Stimulated activated CD8-positive, alpha-beta memory T cell treated with anti-CD3 and anti-CD28 coated beads, Interleukin-7, amount 100 ng/mL, for 24 hours (primary cell): ENCODE data around the gene ZPLD1.

Experiments
- DNase-seq: peaks from one replicate; pipeline ENCODE4 v3.0.0-alpha.2; 2020; ENCODE audit warnings: low read depth

The ZPLD1 gene

DNA sequence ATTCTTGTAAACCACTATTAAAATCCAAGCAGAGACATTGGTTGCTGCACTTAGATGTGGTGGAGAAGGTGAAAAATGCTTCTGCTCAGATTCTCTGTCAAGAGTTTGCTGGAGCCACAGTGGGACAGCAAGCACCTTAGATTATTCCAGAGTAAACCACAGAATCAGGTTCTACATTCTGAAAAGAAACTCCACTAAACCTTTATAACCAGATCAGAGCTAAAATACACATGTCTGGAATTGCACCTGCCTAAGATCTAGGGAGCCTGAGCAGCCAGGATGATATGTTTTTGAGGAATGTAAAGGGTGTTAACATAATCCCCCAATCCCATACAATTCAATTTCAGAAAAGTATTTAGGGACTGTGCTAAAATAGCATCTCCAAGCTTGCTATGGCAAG, at the start of gene ZPLD1:
Gene ZPLD1 (plus strand): TSS at position 301 of the 400 bp plus-strand sequence. CDS start 3,473 bp downstream, outside the sequence.
- DNase-seq, result no peak

DNA sequence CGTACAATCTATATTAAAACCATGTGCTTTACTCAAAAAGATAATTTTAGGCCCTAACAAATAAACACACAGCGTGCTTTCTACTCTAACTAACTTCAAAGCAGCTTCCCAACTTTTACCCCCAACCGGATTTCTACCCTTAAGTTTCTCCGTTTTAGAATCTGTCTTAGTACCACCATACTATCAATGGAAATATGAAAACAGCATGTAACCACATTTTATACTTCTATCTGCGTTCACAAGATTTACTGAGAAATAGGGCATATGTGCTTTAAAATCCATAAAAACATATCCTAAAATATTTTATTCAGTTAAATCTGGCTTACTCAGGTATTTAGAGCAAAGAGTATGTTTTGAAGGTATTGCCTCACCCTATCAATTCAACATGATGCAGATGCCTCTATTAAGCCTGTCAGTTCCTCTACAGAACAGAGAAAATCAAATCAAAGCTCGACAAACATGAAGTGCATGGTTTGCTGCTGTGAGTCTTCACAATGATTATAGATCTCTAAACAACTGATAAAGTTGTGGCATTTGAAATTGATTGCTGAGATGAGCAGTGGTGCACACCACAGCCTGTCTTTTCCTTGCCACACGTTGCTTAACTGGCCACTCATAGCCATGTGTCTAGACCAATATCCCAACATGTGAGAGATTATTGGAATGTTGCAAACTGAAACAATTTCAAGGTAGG, 44.5 kb upstream of the ZPLD1 start:
- DNase-seq, result no peak

GRCh38 chr3:102390916-102391315, 43.9 kb upstream of the ZPLD1 start:
- DNase-seq, result no peak

DNA sequence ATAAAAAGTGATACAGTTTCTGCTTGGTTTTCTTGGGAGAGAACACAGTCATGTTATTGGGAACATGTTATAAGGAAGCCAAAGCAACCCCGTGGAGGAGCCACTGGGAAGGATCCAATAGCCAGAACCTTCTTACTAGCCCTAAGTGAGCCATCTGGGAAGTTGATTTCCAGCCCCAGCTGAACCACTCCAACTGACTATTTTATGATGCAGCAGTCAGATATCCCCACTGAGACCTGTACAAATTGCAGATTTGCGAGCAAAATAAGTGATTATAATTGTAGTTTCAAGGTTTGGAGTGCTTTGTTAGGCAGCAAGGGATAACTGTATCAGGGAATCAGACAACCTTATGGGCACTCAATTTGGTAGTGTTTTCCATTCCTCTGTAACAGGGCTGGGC, 43.3 kb upstream of the ZPLD1 start:
- DNase-seq, result no peak

DNA sequence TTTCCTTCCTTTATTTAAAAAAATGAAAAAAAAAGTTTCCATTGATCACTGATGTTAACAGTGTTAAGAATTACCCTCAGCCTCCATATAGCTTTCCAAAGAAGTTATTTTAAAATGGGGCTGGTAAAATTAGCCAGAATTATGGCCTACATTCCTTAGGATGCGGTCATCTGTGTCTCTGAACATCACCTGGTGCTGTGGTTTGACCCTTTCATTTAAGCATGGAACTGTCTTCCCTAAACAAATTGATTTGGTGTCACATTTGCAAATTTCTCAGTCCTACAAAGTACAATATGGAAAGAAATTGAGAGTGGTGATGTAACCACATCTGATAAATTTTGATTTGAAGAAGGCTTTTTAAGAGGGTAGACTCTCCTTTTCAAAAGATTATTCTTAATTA, 40.3 kb upstream of the ZPLD1 start:
- no peak for DNase-seq

- DNase-seq, result no peak
Observed at GRCh38 chr3:102398176-102398575, 36.6 kb upstream of the ZPLD1 start.

DNA sequence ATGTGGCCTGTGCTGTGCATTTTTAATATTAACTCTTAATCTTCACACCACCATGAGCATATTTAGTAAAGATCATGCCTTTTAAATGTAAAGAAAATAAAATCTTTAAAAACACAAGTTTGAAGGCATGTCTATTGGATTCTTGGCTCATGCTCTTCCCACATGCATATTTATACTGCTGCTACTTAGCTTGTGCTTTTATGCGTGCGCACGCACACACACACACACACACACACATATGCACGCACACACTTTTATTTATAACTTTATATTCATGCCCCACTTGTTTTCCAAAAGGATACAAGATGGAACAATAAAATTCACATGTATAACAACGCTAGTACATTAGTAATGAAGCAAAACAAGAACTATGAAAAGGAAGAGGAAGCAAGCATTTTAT, 36.1 kb upstream of the ZPLD1 start:
- no peak for DNase-seq

DNA sequence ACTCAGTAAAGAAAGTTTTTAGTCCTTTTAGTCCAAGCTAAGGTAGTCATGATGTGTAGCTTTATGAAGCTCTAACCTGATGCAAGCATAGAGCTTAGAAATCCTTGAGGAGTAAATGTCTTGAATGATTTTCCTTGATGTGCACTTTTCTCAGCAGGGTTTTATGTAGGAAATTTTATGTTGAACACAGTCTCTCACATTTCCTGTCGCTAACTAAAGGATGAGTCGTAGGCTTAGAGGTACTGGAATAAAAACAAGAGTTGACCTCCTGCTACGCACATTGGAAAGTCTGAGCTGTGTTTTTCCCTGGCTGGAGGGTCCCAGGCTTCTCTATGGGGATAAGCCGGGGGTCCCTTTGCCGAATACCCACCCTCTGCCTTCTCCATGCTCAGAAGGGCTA, 34.7 kb upstream of the ZPLD1 start:
- no peak for DNase-seq

GRCh38 chr3:102400766-102401165, 34.0 kb upstream of the ZPLD1 start:
- DNase-seq, result no peak

DNA sequence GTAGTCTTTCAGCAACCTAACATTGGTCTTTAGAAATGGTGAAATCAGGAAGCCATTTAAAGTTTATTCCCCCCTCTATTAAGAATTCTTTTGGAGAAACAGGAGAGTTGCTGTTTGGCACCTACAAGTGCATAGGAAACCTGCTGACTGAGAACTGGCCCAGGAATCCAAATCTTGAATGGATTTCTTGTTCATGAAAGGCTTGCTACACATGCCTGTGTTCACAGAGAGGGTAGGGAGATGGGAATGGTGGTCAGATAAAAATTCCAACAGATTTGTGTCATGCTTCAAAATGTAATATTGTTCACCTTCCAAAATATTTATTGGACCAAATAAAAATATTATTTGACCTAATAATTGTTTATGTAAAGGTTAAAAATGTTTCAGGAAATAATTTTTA, 24.2 kb upstream of the ZPLD1 start:
- DNase-seq, result no peak

DNA sequence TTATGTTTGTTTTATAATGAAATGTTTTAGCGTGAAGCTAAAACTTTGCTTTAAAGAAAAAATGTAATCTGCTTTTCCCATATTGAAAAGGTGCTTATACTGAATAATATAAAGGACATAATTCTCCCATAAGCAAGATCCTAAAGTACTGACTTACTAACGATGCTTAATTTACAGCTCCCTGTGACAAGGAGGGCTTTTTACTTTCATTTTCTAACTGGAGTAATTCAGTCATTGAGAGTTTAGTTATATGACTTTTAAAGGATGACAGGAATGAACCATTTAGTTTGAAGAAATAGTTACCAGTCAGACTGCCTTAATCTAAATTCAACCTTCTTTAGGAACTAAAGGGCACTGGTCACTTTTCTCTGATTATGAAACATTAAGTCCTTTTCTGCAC, 19.3 kb upstream of the ZPLD1 start:
- no peak for DNase-seq

- DNase-seq, result no peak
Observed at GRCh38 chr3:102419786-102420185, 15.0 kb upstream of the ZPLD1 start.

DNA sequence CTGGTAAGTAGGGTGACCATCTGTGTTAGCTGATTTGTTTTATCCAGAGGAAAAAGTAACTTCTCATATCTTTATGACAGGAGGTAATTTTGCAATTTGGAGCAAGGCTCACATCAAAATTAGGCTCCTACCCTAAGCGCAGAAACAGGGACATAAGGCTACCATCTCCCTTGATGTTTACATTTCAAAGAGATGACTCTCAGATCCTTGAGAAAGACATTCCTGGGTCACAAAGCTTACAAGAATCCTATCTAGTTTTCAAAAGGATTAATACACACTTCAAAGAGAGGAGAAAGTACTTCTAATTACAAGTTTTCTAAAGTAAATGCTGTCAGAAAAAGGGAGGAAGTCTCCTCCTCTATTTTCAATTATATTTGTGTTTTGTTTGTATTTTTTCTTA, 7.0 kb downstream of the ZPLD1 start:
- DNase-seq, result no peak

DNA sequence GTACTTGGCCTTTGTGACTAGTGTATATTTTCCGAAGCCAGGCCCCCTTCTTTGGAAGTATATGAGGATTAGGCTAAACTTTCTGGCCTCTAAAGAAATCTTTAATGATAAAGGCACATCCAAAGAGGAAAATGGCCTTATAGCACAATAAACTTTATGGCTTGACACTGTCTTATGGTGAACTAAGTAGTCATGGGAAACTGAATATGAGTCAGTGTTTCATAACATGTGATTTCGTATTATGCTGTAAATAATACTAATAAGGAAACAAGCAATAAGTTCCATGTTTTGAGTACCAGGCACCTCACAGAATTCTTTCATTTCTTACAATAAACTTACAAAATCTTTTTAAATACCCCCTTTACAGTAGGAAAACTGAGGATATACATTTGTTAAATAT, 8.2 kb downstream of the ZPLD1 start:
- DNase-seq, result no peak

GRCh38 chr3:102444101-102444500, 9.3 kb downstream of the ZPLD1 start:
- no peak for DNase-seq

- no peak for DNase-seq
Observed at GRCh38 chr3:102447272-102447671, 12.5 kb downstream of the ZPLD1 start.

DNA sequence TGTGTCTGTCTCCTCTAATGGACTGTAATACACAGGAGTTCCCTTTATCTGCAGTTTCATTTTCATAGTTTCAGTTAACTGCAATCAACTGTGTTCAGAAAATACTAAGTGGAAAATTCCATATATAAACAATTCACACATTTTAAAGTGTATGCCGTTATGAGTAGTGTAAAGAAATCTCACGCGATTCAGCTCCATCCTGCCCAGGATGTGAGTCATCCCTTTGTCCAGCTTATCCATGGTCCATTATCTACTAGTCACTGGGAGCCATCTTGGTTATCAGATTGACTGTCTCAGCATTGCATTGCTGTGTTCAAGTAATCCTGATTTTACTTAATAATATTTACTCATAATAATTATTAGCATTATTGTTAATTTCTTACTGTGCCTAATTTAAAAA, 14.5 kb downstream of the ZPLD1 start:
- DNase-seq, result no peak

DNA sequence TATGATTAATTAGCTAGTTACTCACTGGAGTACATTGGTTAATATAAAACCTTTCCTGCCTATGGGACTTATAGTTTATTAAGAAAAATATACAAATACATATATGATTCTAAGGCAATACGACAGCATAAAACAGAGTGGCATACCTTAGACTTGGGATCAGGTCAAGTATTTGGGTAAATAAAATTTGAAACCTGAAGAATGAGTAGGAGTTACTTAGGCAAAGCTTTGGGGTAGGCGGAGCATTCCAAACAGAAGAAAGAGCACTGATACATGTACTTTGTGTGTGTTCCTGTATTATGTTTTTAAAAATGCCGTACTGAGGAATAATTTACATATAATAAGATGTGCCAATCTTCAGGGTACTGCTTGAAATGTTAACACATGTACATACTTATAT, 15.1 kb downstream of the ZPLD1 start:
- no peak for DNase-seq

- no peak for DNase-seq
Observed at GRCh38 chr3:102450976-102451375, 16.2 kb downstream of the ZPLD1 start.

GRCh38 chr3:102451543-102451942, 16.7 kb downstream of the ZPLD1 start:
- DNase-seq, result no peak

DNA sequence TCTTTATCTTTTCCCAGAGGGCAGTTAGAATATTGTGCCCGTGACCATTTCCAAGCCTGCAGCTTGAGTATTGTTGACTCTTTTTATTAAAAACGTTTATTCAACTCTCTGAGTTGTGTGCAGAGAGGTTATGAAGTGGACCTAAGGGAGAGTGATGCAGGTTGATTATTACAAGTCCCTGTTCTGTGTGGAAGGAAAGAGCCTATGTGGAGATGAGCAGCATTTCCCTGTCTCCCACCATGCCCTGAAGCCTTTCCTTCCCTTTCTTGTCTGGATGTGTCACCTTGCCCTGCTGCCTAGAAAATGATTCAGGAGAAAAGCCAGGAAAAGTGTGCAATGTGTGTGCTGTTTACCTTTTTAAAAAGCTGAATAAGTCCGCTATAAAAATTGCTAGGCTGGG, 19.4 kb downstream of the ZPLD1 start:
- no peak for DNase-seq

GRCh38 chr3:102457644-102458043, 22.8 kb downstream of the ZPLD1 start:
- DNase-seq, result no peak

DNA sequence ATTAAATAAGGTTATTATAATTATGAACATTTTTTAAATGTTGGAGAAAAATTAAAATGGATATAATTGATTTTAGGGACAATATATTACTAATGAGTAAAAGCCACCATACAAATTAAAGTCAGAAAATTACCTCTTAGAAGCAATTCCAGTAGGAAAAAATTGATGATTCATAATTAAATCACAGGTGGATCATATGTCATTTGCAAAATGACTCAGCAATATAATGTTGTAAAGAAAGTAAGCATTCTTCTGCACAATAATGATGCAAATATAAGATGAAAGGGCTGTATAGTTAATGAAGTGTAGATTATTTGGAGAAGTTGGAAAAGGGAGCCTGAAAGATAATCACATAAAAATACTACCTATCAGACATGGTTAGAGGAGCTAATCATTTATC, 25.8 kb downstream of the ZPLD1 start:
- no peak for DNase-seq

- no peak for DNase-seq
Observed at GRCh38 chr3:102464261-102464660, 29.4 kb downstream of the ZPLD1 start.

DNA sequence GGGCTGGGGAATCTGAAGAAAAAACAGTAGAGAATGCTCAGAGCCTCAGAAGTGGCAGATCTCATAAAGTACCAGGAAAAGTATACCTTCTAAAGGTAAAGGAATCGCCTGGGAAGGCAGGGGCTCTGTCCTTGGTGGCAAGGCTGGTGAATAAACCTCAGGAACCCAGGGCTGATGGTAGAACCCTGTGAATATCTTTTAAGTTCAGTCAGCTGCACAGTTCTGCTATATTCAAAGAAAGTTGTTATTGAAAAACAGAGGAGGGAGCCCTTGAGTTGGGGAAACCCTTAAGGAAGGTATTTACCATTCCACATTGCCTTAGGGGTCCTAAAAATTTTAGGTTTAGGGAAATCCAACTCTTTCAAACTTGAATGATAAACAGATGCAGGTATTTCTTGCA, 31.2 kb downstream of the ZPLD1 start:
- DNase-seq, result no peak
